GM19238 (cell line): Measurements from ENCODE around the gene ZBTB46.
"Not testable (repeated sequence)": the region's sequence is repeated elsewhere in the genome, so short reads cannot be mapped to it uniquely, and the experiment has no call there.

ENCODE experiments used
- DNase-seq: peaks from one replicate; pipeline ENCODE4 v3.0.0; 2011; ENCODE audit warnings: low spot score; ENCODE audit not compliant: insufficient read length

Gene ZBTB46

DNA sequence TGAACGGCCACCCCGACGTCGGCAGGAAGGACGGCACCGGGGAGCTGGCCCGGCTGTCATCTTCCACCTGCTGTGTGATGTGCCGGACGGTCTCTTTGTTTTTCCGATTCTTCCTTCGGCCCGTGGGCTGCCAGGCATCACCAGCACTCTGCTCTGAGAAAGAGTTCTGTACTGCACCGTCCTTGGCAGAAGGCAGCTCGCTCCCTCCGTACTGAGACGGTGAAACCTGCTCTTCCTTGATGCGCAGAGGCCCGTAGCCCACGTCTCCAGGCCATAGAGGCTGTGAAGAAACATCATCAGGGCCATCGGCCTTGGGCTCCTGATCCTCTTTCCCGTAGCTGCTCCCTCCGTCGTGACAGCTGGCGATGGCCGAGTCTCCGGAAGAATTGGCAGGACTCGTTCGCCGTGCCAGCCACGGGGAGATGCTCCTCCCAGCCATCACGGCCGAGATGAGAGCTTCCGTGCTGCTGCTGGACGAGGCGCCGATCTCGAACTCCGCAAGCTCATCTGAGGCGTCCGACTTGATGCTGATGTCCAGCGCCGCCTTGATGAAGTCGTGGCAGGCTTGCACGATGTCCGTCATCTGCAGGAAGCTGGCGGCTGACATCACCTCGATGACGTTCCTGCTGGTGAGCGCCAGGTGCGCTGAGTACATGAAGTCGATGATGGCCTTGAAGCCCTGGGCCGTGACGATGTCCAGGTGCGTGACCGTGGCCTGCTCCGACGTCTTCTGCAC lies 41.1 kb downstream of the ZBTB46 start:
- DNase-seq = no peak

DNA sequence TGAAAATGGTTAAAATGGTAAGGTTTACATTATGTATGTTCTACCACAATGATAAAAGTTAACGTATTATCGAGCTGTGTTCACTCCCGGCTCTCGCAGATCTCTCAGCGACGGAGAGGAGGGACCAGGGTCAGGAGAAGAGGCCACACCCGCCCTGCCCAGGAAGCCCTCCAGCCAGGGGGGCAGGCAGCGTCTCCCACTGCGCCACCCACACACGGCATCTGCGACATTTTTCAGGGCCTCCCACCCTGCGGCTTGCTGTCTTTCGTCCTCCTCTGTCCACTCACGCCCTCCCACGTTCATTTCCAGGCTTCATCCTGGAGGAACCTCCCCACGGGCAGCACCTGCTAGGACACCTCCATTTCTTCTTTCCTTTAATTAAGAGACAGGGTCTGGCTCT lies 43.3 kb downstream of the ZBTB46 start:
- no peak for DNase-seq

DNA sequence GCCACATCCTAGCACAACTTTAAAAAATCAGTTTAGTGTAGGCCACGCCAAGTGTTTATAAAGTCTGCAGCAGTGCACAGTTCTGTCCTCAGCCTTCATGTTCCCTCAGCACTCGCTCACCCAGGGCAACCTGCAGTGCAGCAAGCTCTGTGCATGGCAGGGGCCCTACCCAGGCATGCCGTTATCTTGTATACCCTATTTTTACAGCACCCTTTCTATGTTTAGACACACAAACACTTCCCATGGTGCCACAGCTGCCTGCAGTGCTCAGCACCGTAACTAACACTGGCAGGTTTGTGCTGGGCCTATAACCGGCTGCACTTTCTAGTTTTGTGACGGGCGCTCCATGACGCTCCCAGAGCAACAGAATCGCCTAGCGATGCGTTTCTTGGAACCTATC lies 43.8 kb downstream of the ZBTB46 start:
- DNase-seq = no peak

DNA sequence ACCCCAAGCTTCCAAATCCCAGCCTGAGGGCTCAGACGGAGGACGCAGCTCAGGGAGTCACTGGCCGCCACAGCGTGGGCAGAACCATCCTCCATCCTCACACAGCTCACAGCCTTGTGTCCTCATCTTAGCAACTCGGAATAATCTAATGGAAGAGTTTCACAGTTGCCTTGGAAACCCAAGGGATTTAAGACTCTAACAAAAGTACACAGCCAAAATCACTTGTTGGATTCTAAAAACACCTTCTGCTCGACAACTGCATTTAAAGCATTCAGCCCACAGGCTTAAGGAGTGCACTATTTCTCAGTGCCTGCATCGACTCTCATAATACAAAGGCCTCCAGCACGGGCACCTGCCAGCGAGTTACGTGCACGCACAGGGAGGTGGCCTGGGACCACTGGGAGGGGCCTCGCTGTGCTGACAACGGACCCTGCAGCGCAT lies 45.4 kb downstream of the ZBTB46 start:
- DNase-seq = no peak

DNA sequence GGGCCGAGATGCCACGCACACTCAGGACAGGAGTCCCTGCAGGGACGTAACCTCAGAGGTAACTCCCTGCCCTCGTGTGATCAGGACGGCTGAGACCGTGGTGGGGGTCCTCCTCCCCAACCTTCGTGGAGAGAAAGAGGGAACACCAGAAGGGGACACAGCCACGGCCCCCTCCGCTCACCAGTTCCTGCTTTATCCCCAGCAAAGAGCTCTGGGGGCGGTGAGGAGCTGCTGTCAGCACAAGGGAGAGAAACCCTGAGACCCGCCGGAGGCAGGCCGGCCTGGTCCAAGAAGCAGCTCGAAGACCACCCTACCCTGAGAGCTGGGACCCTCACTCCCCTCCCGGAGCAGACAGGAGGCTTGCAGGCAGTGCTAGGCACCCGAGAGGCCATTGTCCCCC lies 47.1 kb downstream of the ZBTB46 start:
- no peak for DNase-seq

DNA sequence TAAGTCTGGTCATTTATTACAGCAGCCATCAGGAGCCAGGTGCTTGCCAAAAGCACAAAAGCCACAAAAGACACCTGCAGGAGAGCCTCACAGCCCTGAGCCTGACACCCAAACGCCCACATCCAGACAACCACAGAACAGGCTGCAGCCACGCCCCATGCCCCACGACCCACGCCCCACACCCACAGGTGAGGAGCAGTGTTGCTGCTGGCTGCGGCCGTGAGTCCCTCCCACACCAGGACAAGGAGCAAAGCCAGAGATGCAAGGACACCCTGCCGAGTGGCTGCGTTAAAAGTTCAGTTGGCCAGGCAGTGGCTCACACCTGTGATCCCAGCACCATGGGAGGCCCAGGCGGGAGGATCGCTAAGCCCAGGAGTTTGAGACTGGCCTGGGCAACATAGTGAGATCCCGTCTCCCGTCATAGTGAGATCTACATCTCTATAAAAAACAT lies 48.5 kb downstream of the ZBTB46 start:
- DNase-seq = no peak

- DNase-seq = no peak
Measured at GRCh38 chr20:63782051-63782471, 49.0 kb downstream of the ZBTB46 start.

DNA sequence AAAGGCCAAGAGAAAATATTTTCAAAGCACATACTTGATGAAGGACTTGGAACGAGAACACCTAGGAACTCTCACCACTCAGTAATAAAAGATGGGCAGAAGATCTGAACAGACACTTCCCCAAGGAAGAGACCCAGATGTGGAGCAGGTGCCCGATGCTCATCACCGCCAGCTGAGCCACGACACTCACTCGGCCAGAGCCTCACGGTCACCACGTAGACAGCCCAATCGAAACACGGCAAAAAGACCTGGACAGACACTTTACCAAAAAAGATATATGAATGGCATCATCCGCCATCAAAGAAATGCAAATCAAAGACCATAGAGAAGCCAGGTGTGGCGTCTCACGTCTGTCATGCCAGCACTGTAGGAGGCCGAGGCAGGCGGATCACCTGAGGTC lies 49.9 kb downstream of the ZBTB46 start:
- no peak for DNase-seq

DNA sequence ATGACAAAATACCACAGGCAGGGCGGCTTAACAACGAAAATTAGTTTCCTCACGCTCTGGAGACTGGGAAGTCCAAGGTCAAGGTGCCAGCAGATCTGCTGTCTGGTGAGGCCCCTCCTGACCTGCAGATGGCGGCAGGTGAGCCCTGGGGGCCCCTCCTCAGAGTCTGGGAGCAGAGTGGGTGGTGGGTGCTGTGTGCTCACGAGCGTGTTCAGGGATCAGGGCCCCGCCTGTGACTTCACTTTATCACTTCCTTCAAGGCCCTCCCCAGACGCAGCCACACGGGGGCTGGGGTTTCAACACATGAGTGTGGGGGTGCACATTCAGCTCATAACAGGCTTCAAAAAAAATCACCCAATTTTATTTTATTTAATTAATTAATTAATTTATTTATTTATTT lies 52.2 kb downstream of the ZBTB46 start:
- DNase-seq = no peak

DNA sequence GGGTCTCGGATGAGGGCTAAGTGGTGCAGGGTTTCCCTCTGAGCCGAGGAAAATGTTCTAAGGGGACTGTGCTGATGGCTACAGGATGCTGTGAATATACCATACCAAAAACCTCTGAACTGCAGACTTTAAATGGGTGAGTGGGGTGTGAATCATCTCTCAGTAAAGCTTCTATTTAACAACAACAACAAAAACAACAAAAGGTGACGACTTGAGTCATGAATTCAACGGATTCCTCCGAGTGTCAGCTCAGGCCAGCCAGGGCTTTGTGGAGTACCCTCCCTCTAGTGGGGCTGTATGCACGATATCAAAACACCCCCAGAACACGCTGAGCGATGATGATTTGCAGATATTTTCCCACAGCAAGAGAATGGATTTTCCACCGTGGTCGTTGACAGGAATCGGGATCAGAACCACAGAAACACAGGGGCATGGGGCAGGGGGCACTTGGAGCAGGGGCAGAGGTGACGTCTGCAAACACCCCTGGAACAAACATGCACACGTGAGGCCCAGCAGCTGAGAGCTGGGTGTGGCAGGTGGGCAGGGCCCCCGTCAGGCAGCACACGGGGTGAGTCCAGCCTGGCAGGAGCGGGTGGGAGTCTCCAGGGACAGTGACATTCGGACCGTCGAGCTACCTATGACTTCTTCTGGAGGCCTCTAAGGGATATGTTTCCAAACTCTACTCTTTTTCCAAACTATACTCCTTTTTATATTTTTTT lies 52.9 kb downstream of the ZBTB46 start:
- no peak for DNase-seq

DNA sequence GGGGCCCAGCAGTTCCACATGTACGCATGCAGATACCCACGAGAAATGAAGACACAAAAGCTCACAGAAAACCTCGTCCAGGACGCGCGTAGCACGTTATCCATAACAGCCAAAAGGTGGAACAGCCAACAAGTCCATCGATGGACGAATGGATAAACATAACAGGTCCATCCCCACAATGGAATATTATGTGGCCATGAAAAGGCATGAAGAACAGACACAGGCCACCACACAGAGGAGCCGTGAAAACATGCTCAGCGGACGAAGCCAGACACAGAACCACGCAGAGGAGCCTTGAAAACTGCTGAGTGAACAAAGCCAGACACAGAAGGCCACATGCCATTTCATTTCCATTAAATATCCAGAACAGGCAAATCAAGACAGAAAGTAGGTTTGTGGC lies 53.5 kb downstream of the ZBTB46 start:
- no peak for DNase-seq

GRCh38 chr20:63776875-63777274 lies 54.2 kb downstream of the ZBTB46 start:
- not testable (repeated sequence) for DNase-seq

GRCh38 chr20:63775096-63775978 lies 55.7 kb downstream of the ZBTB46 start:
- no peak for DNase-seq

DNA sequence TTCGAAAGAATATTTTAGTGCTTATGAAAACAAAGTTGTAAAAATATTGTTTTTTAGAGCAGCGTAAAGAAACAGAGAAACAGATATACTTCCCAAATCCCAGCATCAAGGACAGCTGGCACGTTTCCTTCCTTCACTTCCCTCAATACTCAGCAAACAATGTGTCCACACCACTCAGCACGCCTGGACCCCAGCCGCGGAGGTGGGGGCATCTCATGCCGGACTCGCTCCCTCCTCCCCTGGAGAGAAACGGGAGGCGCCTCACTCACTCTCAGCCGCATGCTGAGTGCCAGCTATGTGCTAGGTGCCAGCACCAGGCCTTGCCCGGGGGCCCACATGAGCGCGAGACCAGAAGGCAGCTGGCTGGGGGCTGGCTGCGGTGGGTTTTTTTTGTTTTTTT lies 56.8 kb downstream of the ZBTB46 start:
- no peak for DNase-seq

DNA sequence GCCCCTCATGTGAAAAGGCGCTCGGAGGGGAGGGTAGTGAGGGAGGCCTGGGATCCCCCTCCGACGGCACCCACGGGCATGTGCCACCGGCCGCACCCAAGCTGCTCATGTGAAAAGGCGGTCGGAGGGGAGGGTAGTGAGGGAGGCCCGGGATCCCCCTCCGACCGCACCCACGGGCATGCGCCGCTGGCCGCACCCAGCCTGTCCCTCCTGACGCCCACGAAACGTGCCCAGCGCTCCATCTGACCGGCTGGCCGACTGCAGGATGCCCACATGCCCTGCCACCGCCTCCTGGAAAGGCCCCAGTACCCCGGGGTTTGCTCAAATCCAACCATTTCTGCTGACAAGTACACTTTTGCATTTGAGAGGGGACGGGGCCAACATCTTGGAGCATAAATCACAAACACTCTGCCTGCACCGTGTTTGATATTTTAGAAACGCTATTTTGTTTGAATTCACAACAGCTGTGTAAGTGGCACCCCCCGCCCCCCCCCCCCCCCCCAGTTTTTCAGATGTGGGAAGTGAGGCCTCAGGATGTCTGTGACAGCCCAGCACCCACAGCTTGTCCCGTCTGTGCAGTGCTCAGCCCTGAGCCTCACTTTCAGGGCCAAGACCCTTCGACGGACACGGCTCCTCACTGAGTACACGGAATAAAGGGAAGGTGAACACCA lies 57.4 kb downstream of the ZBTB46 start:
- DNase-seq = no peak

- no peak for DNase-seq
Measured at GRCh38 chr20:63772781-63773518, 58.1 kb downstream of the ZBTB46 start.

GRCh38 chr20:63771046-63771707 lies 59.9 kb downstream of the ZBTB46 start:
- DNase-seq = no peak

DNA sequence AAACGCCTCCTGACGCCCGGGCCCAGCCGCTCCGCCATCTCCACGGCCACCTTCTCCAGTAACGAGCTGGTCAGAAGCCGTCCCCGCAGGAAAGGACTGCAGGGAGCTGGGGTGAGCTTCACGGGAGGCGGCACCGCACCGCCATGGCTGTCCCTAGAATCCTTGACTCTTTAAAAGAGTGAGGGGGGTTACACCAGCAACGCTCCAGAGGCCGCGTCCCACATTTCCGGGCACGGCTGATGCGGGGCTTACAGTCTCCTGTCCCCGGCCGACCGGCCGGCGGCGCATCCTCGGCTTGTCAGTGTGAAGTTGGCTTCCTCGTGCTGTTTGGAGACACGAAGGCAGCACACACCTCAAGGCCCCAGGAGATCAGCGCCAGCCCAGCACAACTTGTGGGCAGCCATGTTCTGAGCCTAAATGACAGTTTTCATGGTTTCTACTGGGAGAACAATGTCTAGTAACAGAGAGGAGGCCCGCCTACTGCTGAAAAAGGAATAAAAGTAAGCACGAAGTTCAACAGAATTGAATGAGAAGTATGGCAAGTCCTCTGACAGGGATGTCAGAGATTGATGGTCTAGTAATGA lies 61.1 kb downstream of the ZBTB46 start:
- DNase-seq = no peak

GRCh38 chr20:63768591-63769515 lies 62.2 kb downstream of the ZBTB46 start:
- DNase-seq = no peak
